Globus pallidus (tissue), 1 donor: Measurements from ENCODE around the gene NLRC3.

ENCODE experiments used
- DNase-seq: peaks from one replicate; pipeline ENCODE4 v3.0.0-alpha.2; 2015; ENCODE audit warnings: low spot score

The NLRC3 gene

GRCh38 chr16:3578610-3579551 lies 1.7 kb upstream of the NLRC3 start:
- DNase-seq: no peak

DNA sequence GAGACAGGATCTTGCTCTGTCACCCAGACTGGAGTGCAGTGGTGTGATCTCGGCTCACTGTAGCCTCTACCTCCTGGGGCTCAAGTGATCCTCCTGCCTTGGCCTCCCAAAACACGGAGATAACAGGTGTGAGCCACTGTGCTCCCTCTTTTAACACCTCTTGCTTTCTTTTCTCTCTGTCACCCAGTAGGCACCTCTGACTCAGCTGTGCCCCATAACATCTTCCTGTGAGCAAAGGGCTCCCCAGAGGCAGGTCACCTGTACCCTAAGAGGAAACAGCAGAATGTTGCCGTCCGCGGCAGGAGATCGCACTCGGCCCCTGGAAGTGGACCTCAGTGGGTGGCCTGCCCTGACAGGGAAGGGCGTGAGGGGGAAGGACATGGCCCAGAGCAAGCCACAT lies 918 bp upstream of the NLRC3 start:
- DNase-seq: no peak

GRCh38 chr16:3576211-3576610 lies 992 bp downstream of the NLRC3 start:
- DNase-seq: no peak

- DNase-seq: no peak
These were observed 1.7 kb downstream of the NLRC3 start for GRCh38 chr16:3575491-3575890.

GRCh38 chr16:3574195-3574594 lies 3.0 kb downstream of the NLRC3 start:
- no peak for DNase-seq

- no peak for DNase-seq
These were observed 3.9 kb downstream of the NLRC3 start for GRCh38 chr16:3573146-3573815.

DNA sequence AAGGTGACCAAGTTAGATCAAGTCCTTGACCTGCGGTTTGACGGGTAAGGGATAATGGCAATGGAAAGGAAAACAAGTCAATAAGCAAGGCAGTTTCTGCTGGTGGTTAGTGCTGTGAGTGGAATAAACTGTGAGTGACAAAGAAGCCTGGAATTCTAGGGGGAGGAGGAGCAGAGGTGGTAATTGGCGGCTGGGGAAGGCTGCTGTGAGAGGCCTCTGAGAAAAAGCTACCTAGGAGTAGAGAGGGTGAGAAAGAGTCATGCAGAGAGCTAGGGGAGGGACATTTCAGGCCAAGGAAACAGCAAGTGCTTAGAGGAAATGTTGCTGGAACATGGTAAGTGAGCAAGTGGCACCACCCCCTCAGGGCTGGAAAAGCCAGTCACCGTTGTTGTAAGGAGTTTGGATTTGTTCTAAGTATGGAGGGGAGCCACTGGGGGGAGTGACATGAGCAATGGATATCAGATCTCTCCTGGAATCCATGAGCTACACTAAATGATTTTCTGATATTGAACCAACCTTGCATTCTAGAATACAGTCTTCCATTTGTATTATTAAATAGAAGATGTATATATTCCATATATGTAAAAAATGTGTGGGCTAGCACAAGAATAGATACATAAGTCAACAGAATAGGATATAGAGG lies 6.7 kb downstream of the NLRC3 start:
- DNase-seq: no peak

DNA sequence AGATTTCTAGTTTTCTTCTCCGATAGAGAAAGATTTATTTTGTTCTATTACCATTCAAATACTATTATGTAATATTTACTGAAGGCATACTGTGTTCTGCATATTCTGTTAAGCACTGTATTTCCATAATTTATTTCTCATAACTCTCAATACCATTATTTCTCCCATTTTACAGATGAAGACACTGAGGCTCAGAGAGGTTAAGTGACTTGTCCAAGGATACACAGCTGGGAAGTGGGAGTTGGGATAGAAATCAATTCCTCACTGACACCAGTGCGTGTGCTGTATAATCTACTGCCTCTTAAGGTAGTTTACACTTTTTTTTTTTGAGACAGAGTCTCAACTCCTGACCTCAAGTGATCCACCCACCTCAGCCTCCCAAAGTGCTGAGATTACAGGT lies 7.4 kb downstream of the NLRC3 start:
- no peak for DNase-seq

DNA sequence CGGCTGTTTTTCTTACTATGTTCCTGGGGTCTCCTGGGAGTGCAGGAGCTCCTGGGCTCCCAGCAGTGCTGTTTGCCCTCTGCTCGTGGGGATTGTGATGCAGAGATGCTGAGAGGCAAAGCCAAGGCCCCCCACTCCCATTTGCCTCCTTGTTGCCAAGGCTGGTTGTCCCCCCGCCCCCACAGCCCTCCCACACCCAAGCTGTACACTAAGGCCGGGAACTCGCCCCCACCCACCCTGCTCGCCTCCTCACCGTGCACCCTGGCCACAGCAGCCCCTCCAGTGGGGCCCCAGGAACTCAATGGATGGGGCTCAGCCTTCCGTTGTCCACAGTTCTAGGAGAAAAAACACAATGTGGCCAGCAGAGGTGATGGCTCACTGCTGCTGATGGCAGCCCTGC lies 10.2 kb downstream of the NLRC3 start:
- no peak for DNase-seq

- DNase-seq: no peak
These were observed 12.4 kb downstream of the NLRC3 start for GRCh38 chr16:3564889-3565141.

DNA sequence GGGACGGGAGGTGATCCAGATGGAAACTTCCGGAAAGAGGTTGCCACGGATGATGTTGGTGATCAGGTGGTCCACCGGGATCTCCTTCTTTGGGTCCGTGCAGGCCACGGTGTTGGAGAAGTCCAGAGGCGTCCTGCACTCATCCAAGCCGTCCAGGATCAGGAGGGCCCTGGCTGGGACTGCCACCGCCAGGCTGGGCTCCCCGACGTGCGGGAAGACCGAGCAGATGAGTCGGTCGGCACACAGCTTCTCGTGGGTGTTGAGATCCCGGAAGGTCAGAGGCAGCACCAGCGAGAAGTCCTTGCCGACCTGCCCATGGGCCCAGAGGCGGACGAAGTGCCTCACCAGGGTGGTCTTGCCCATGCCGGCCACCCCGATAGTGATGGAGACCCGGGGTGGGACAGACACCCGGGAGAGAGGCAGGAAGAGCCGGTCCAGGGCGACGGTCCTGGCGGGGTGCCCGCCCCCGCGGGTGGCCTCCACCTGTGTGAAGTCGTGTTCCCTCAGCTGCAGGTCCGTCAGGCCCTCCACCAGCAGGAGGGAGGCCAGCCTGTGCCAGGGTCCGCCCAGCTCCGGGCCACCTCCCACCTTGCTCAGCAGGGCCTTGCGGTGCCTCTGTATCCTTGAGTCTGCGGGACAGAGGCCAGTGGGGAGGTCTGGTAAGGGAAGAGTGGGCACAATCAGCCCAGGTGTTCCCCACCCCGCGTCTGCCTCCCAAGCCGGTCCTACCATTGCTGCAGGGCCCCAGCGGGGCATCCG lies 12.9 kb downstream of the NLRC3 start:
- no peak for DNase-seq

GRCh38 chr16:3562914-3563480 lies 14.2 kb downstream of the NLRC3 start:
- DNase-seq: no peak

- no peak for DNase-seq
These were observed 15.6 kb downstream of the NLRC3 start for GRCh38 chr16:3561626-3562025.

DNA sequence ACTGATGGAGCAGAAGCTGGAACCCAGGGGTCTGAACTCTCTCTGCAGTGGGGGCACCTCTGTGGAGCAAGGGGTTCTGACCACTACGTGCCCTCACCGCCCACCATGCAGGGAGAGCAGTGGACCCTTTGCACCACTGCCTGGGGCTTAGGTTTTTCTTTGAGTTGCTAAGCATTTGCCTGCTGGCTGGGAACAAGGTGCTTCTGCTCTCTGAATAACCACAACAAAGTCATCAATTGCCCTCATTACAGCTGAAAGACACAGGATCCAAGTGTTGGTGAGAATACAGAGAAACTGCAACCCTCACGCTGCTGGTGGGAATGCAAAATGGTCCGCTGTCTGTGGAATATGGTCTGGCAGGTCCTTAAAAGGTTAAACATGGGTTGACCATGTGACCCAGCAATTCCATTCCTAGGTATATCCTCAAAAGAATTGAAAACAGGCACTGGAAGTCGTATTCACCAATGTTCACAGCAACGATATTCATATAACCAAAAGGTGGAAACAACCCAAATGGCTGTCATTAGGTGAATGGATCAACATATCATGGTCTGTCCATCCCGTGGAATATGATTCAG lies 22.8 kb downstream of the NLRC3 start:
- no peak for DNase-seq

GRCh38 chr16:3553138-3553923 lies 23.9 kb downstream of the NLRC3 start:
- no peak for DNase-seq

GRCh38 chr16:3550851-3551847 lies 26.1 kb downstream of the NLRC3 start:
- DNase-seq: no peak

- DNase-seq: no peak
These were observed 27.3 kb downstream of the NLRC3 start for GRCh38 chr16:3549906-3550305.

DNA sequence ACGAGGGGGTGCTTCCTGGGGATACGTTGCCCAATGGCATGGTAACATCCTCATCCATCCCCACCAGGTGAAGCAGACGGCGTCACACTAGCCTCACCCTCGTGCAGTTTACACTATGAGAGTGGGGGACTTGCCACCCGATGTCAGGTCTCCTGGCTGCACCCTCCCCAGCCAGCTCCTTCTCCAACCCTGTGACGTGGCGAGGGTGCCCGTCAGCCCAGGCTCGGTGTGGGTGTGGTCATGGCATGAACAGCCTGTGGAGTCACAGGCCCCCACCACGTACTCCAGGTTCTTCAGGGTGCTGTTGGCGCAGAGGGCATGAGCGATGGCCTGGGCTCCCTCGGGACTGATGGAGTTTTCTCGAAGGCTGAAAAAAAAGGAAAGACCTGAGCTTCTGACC lies 28.3 kb downstream of the NLRC3 start:
- no peak for DNase-seq

DNA sequence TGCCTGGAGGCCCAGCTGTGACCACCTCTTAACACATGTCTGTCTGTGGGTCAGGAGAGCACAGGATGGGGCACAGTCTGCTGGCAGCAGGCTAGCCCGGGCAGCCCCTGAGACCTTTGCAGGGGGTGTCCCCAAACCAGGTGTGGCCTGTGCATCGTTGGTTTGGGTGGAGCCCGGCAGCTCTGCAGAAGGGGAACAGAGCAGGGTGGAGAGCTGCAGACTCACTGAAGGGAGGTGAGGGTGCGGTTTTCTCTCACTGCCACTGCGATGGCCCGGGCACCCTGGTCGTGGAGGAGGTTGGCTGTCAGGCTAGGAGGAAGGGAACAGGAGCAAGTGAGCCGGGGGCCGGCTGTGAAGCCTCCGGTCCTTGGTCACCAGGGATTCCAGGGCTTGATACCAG lies 28.8 kb downstream of the NLRC3 start:
- no peak for DNase-seq
